Tibial artery (tissue), 4 donors: ENCODE results near the gene GATA1.

Experiments
- DNase-seq, 2 donors: peaks; one replicate each; pipeline ENCODE4 v3.0.0-alpha.2; 2019
- H3K27ac ChIP-seq, 2 donors: fragments of 200-600 bp; sonication (generic) in 1 of 2; 1 replicate in 1 of 2; 2 replicates in 1 of 2; pipeline ENCODE4 v1.5.1; 2018 to 2019; ENCODE audit warnings: mild to moderate bottlenecking in 1 of 2
- H3K27me3 ChIP-seq, 2 donors: fragments of 200-600 bp; sonication (generic) in 1 of 2; one replicate each; pipeline versions ENCODE4 v1.5.1 to v1.6.0; 2016 to 2019
- H3K36me3 ChIP-seq, 3 donors: fragments of 200-600 bp; sonication (generic) in 2 of 3; one replicate each; pipeline ENCODE4 v1.5.1; 2016 to 2019; ENCODE audit warnings: mild to moderate bottlenecking in 2 of 3
- H3K4me1 ChIP-seq, 4 donors: fragments of 200-600 bp; sonication (generic) in 2 of 4; 1 replicate in 3 of 4; 2 replicates in 1 of 4; pipeline ENCODE4 v1.5.1; 2016 to 2019
- H3K4me3 ChIP-seq, 2 donors: fragments of 200-600 bp; sonication (generic) in 1 of 2; 1 replicate in 1 of 2; 2 replicates in 1 of 2; pipeline ENCODE4 v1.5.1; 2018 to 2019; ENCODE audit warnings: mild to moderate bottlenecking in 2 of 2
- H3K9me3 ChIP-seq, 3 donors: fragments of 200-600 bp; sonication (generic) in 1 of 3; one replicate each; pipeline ENCODE4 v1.5.1; 2016 to 2019
- CTCF ChIP-seq, 2 experiments: fragments of 200-600 bp in 1 of 2; fragments of 450-650 bp in 1 of 2; IDR thresholded peaks; one replicate each; pipeline ENCODE4 v1.5.1; 2017 to 2019; ENCODE audit warnings: antibody characterized with exemption in 2 of 2, mild to moderate bottlenecking in 1 of 2, moderate library complexity in 1 of 2
- intact Hi-C: fragments of 100-400 bp; cut with DNase I; formaldehyde crosslinking; loops from one replicate; pipeline ENCODE4 v1.15.0; 2023; ENCODE audit warnings: low total_unique reads

GATA1 gene

GRCh38 chrX:48824066-48824465 lies 37.7 kb downstream of the GATA1 start:
- H3K4me1 ChIP-seq = no peaks in the 10 kb centered on the region
- H3K27ac ChIP-seq = no peak overlapping the region
- intact Hi-C loops = no loop called here
- H3K27me3 ChIP-seq = no peaks in the 10 kb centered on the region
- peaks cover 0 to 76% (median 44%) of the 10 kb centered on the region in 3 donors for H3K36me3 ChIP-seq
- no peak overlapping the region for H3K4me3 ChIP-seq
- TF ChIP-seq CTCF (IDR thresholded peaks at IDR 0.05) = no peak
- peaks cover 0 to 15% (median 4%) of the 10 kb centered on the region in 3 donors for H3K9me3 ChIP-seq
- no peak for DNase-seq

- intact Hi-C loops = no loop called here
- DNase-seq = no peak
- Histone ChIP-seq H3K36me3 (peaks cover 0 to 58% (median 33%) of the 10 kb centered on the region in 3 donors), H3K4me1 (no peaks in the 10 kb centered on the region), H3K4me3 (no peak within 1 kb of the TSS), H3K27me3 (peaks cover 0 to 2% of the 10 kb centered on the region in 2 donors), H3K27ac (no peak within 1 kb of the TSS), H3K9me3 (peaks cover 0 to 15% (median 4%) of the 10 kb centered on the region in 3 donors)
- TF ChIP-seq CTCF (IDR thresholded peaks at IDR 0.05) = no peak
Measured at GRCh38 chrX:48826135-48826875, 39.9 kb downstream of the GATA1 start, which contains the start of gene ERAS. Gene ERAS (plus strand): TSS chrX:48826513. CDS start chrX:48829124, 2,611 bp downstream.

GRCh38 chrX:48826876-48827653 lies 40.7 kb downstream of the GATA1 start:
- intact Hi-C loops = no loop called here
- H3K36me3 ChIP-seq = peaks cover 0 to 52% (median 26%) of the 10 kb centered on the region in 3 donors
- H3K4me3 ChIP-seq = no peak overlapping the region
- H3K9me3 ChIP-seq = peaks cover 0 to 15% (median 4%) of the 10 kb centered on the region in 3 donors
- H3K27ac ChIP-seq = no peak overlapping the region
- H3K4me1 ChIP-seq = no peaks in the 10 kb centered on the region
- peaks cover 0 to 10% of the 10 kb centered on the region in 2 donors for H3K27me3 ChIP-seq
- no peak for DNase-seq
- TF ChIP-seq CTCF (IDR thresholded peaks at IDR 0.05) = no peak

- intact Hi-C loops = no loop called here
- peaks cover 0 to 13% of the 10 kb centered on the region in 2 donors for H3K27me3 ChIP-seq
- no peak for TF ChIP-seq CTCF (IDR thresholded peaks at IDR 0.05)
- peaks cover 0 to 47% (median 26%) of the 10 kb centered on the region in 3 donors for H3K36me3 ChIP-seq
- H3K4me3 ChIP-seq = no peak overlapping the region
- no peaks in the 10 kb centered on the region for H3K4me1 ChIP-seq
- H3K9me3 ChIP-seq = peaks cover 0 to 15% (median 4%) of the 10 kb centered on the region in 3 donors
- no peak for DNase-seq
- no peak overlapping the region for H3K27ac ChIP-seq
Measured at GRCh38 chrX:48827654-48827968, 41.2 kb downstream of the GATA1 start.

- no peaks in the 10 kb centered on the region for H3K4me1 ChIP-seq
- H3K4me3 ChIP-seq = no peak overlapping the region
- no peak overlapping the region for H3K27ac ChIP-seq
- intact Hi-C loops = no loop called here
- H3K27me3 ChIP-seq = peaks cover 0 to 15% of the 10 kb centered on the region in 2 donors
- peaks cover 0 to 15% (median 4%) of the 10 kb centered on the region in 3 donors for H3K9me3 ChIP-seq
- TF ChIP-seq CTCF (IDR thresholded peaks at IDR 0.05) = no peak
- DNase-seq = no peak
- peaks cover 0 to 31% (median 15%) of the 10 kb centered on the region in 3 donors for H3K36me3 ChIP-seq
Measured at GRCh38 chrX:48829016-48829735, 42.8 kb downstream of the GATA1 start.
